NCI-H524 (cell line): ENCODE data around the gene RARB.

Experiments
- DNase-seq, 2 experiments: peaks; one replicate each; lab custom pipeline; 2025; lab: John Stamatoyannopoulos, UW

Gene RARB

DNA sequence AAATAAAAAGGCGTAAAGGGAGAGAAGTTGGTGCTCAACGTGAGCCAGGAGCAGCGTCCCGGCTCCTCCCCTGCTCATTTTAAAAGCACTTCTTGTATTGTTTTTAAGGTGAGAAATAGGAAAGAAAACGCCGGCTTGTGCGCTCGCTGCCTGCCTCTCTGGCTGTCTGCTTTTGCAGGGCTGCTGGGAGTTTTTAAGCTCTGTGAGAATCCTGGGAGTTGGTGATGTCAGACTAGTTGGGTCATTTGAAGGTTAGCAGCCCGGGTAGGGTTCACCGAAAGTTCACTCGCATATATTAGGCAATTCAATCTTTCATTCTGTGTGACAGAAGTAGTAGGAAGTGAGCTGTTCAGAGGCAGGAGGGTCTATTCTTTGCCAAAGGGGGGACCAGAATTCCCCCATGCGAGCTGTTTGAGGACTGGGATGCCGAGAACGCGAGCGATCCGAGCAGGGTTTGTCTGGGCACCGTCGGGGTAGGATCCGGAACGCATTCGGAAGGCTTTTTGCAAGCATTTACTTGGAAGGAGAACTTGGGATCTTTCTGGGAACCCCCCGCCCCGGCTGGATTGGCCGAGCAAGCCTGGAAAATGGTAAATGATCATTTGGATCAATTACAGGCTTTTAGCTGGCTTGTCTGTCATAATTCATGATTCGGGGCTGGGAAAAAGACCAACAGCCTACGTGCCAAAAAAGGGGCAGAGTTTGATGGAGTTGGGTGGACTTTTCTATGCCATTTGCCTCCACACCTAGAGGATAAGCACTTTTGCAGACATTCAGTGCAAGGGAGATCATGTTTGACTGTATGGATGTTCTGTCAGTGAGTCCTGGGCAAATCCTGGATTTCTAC, at the start of gene RARB:
TSS of gene RARB (plus strand) at position 322 of the 847 bp plus-strand sequence. CDS start at position 791, 469 bp downstream.
- peak; percentile 53 to 82 for DNase-seq

DNA sequence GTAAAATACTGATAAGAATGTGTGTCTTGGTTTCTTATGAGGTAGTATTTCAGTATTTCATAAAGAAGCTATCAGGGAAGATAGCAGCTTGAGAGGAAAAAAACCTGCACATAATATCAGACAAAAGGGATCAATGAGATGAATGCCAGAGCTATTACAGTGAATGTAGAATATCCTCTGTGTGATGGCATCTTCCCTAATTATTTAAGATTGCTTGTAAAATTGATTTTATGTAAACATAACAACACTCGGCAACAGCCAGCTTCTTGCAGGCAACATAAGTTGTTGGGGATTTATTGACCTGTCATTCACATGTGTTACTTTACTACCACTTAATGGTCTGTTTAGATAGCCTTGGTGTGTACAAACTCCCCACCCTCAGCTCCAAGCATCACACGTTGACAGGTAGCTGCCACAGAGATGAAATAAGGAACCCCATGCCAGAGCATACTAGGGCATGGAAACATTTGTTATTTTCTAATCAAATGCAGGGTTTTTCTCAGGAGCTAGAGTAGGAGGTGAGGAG, 49.2 kb upstream of the RARB start:
- DNase-seq, result no peak

DNA sequence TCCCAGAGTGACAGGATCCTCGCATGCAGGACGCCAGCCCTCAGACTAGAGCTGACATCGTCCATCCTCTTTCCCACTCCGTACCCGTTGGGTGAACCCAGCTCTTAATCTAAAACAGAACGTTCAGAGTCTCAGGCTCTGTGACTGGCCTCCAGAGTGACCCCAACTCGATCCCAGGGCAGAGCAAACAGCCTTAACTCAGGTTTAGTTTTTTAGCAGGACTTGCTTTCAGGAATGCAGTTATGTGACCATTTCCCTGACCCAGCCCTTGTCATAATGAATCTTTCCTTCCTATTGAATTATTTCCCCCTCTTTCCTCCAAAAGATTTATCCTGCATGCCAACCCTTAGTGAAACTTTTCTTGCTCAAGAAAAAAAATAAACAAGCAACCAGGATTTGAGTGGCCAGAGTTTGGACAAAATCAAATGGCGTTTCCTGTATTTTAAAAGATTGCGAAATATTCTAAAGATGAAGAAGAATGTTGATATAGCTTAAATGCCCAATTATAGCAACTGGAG, 47.8 kb upstream of the RARB start:
- no peak for DNase-seq

DNA sequence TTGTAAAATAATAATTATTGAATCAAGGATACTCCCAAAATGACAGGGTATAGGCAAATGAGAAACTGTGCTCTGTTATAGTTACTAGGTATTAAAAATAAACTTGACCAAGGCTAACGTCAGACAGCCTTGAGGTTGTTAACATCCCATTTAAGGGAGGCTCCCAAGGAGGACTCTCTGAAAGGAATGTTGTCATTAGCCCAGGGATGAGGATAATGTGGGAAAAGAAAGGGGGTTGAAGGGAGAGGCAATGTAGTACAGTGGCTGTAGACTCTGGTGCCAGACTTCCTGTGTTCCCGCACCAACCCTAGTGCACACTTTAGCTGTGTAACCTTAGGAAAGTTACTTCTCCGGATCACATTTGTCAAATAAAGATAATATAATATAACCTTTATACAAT, 47.0 kb upstream of the RARB start:
- no peak for DNase-seq

DNA sequence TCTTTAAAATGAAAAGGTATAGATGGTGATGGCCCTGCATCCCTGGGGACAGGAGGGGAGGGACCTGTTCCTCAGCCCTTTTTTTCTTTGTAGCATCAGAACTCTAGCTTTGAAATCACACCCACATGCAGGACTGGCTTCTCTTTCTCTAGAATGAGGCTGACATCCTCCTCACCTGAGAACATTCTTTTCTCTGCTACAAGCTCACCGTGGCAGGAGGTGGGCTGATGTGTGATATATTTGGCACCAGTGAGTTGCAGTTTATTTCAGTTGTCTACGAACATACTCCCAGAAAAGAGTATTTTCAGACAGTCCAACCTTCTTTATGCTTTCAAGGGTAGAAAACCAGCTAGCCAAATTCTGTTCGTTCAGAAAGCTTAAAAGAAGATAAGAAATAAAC, 43.6 kb upstream of the RARB start:
- DNase-seq, result no peak

DNA sequence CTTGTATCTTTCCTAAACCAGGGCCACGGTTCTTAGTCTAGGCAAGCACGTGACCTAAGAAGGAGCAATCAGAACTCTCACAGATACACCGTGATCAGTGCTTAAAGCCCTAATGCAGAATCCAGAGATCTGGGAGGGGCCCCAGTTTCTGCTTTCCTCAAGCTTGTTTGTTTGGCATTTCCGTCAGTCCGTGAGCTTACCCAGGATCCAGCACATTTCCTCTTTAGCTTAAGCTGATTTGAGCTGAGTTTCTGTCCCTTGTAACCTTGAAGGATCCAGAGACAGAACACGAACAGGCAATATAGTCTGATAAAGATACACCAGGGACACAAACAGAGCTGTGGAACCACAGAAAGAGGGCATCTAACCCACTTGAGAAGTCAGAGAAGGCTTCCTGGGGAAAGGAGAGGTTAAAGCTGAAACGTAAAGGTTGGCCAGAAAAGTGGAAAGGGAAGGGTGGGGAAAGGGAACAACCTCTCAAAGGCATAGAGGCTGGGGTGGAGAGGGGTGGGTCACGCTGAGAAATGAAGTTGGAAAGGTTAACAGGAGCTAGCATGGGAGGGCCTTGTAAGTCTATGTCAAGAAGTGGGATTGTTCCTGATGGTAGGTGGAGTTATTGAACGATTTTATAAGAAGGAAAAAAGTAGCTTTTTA, 42.1 kb upstream of the RARB start:
- no peak for DNase-seq

DNA sequence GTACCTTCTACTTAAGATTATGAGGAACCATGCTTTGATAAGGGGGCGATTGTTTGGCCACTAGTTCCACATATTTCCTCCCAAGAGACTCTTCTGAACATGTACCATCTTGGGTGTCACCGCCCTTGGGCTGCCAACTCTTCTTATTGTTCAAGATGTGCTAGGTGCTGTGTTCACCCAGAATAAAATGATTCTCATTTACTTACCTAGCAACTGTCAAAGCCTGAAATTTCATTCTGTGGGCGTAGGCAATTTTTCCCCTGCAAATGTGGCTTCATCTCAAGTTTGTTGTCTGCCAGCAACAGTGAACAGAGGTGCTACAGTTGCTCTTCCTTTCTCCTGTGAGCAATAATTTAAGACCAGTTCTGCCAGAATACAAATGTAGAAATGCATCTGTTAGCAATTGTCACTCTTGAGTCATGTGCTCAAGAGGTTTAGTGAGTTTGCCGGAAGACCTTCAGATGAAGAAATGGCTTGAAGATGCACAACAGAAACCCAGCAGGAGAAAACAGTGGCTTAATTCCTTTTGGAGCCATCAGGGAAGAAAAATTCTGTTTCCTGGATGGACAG, 41.3 kb upstream of the RARB start:
- no peak for DNase-seq

DNA sequence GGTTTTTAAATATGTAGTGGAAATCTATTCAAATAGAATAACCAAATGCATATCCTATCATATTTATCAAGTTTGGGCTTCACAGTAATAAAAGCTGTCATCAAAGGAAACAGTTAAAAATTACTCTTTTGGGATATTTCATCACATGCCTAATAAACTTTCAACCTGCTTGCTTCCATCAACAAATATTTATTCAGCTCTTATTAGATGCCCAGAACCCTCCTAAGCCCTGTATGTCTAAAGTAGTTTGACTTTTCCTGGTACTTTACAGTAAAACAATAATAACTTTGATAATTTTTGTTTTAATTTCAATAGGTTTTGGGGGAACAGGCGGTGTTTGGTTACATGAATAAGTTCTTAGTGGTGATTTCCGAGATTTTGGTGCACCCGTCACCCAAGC, 37.5 kb upstream of the RARB start:
- no peak for DNase-seq

DNA sequence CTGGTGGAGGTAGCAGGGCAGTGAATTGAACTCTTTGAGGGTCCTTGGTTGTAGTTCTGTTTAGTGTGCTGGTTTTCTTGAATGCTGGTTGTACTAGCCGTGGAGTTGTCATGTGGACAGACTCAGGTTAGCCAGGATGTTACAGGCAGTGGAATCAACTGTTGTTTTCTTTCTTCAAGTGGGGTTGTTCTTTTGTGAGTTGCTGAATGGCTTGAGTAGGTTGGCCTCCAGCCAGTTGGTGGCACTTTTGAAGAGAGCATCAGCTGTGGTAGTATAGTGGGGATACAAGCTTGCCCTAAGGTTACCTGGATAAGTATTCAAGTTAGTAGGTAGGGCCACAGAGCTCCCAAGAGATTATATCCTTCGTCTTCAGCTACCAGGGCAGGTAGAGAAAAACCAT, 31.8 kb upstream of the RARB start:
- DNase-seq, result no peak

DNA sequence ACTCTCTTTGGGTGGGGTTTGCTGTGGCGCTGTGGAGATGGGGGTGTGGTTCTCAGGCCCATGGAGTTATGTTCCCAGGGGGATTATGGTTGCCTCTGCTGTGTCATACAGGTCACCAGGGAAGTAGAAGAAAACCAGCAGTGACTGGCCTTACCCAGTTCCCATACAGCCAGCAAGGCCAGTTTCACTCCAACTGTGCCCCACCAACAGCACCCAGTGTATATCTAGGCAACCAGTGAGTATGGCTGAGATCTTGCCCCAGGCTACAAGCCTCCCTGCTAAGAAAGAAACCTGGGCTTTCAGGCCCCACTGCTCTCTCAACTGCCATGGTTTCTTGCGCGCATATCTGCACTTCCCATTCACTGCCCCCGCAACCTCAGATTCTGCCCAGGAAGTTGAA, 31.4 kb upstream of the RARB start:
- no peak for DNase-seq

DNA sequence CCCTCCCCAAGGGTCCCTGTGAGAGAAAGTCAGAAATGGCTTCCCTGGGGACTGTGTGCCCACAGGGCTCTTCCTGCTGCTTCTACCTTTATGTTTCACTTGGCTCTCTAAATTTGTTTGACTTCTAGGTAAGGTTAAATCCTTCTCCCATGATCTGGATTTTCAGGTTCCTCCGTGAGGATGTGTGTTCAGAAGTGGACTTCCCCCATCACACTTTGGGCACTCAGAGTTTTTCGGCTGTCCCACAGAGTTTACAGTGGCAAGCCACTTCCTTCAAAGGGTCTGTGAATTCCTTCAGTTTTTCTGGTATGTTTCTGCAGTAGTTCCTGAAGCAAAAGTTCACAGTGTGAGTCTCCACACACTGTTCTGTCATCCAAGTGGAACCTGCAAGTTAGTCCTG, 30.9 kb upstream of the RARB start:
- DNase-seq, result no peak

DNA sequence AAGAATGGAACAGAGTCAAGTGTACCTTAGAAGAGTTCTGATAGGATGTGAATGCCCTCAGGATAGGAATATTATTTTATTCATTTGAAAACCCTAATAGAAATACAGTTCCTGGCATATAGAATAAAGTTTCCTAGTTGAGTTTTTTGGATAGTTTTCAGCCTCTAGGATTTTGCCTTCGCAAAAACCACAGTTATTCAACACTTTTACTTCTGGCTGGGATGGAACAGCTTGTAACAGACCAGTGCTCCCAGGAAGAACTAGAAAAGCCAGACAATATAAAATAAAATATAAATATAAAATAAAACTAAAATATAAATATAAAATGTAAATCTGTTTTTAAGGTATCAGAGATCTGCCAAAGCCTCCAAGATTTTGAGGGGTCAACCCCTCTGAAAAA, 27.5 kb upstream of the RARB start:
- DNase-seq, result no peak

DNA sequence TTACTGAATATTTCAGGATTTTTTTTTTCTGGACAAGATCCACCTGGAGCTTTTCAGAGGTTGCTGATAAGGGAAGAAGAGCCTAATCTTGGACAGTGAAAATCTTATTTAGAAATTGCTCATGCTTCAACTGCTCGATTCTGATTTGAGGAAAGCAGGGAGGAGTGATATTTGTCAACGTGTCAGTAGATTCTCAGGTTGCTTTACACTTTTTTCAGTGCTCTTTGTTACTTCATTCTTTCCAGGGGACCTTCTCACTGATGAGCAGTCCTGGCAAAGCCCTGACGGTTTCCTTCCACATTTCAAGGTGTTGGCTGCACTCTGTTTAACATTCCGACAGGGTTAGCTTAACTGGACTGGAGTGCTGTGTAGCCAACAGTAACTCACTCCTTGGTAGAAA, 24.1 kb upstream of the RARB start:
- DNase-seq, result no peak

DNA sequence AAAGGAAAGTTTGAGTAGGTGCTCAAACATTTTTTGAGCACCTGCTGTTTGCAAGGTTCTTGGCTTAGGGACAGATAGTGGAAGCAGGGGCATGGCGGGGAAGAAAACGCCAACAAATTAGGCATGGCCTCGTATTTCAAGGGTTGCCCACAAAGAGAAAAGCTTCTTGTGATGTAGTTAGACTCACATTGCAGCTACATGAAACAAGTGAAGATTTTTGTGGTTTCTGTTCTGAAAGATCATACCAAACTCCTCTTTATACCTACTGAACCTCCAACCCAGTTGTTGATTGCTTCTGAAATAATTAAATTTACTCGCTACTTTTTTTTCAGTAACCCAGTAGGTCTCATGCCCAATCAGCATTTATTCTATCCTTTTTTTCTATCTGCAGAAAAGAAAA, 23.5 kb upstream of the RARB start:
- DNase-seq, result no peak

DNA sequence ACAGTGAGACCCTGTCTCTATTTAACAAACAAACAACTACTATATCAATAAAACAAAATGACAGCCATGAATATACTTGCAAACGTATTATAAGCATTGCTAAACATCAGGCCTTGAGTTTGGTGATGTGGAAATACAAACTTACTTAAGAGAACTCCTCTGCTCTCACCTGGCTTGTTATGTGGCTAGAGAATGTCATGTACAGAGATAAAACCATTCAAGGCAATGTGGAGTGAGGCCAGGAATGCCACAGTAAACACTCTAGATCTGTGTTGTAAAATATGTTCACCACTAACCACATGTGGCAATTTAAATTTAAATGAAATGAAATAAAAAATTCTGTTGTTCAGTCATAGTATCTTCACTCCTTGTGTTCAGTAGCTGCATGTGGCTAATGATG, 22.7 kb upstream of the RARB start:
- no peak for DNase-seq

DNA sequence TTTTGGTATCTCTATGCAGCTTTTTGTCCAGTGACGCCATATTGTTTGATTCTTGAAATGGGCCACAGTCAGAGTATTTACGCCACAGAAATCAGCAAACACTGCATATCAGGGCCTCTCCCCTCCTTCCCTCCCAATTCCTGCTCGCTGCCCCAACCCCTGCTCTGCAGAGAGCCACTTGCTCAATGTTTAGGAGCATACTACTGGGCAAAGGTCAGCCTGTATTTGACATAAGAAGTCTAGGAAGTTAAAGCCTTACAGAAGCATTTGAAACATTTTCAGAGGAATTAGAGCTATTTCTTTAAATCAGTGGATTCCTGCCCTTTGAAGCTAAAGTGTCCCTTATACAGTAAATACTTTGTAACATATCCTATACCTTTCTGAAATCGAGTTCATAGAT, 17.4 kb upstream of the RARB start:
- no peak for DNase-seq

DNA sequence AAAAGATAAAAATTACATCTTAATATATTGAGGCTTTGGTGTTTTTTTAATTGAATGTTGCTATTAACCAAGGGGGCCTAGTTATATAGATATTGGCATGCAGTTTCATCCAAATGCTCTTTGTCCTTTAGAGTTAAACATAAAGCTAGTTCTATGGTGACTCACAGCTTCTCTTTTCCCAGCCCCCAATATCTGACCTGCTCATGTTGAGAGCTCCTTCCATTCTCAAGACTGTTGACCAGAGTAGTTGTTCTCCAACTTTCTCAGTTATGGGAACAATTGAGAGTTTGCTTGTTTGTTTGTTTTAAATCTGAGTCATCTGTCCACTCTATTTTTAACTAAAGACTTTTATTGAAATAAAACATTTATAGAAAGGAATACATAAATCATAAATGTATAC, 15.8 kb upstream of the RARB start:
- DNase-seq, result no peak

DNA sequence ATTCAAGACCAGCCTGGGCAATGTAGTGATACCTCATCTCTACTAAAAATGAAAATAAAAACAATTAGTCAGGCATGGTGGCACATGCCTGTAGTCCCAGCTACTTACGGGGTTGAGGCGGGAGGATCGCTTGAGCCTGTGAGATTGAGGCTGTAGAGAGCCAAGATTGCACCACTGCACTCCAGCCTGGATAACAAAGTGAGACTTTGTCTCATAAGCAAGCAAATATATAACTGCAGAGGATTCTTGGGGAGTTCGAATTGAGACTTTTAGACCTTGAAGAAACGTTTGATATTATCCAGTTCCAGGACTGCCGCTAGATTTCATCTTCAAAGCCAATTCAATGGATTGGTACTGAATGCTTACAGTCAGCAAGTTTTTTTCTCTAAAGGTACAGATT, 11.9 kb upstream of the RARB start:
- no peak for DNase-seq

DNA sequence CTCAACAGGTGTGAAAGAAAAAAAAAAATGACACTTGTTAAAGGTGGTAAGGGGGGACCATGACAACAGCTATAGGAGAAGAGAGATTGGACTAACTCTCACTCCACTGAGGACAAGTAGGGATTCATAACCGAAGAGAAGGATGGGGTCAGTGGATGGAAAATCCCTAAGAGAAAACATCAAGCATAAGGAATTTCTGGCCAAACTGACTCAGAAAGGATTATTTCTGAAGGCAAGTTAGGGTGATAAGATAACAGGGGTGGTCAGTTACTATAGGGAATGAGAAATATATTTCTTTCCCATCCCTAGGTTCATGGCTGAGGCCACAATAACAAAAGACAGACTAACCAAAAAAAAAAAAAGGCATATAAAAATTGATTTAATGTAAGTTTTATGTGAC, 9.5 kb upstream of the RARB start:
- no peak for DNase-seq

DNA sequence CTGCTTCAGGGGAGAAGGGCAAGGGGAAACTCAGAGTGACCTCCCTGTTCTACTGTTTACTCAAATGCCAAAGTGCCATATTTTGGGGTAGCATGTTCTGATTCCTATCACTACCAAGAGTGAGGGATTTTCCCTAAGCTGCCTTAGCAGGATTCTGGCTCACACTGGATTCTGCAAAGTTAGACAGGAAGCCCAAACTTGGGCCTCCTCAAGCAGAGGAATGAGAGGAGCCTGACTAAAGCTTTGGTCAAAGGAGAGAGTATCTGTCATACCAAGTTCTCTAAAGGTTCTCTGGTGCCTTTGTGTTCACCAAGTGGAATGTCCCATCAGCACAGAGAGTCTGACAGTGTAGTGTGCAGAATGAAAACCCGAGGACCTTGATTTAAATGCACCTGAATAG, 8.8 kb upstream of the RARB start:
- DNase-seq, result no peak

DNA sequence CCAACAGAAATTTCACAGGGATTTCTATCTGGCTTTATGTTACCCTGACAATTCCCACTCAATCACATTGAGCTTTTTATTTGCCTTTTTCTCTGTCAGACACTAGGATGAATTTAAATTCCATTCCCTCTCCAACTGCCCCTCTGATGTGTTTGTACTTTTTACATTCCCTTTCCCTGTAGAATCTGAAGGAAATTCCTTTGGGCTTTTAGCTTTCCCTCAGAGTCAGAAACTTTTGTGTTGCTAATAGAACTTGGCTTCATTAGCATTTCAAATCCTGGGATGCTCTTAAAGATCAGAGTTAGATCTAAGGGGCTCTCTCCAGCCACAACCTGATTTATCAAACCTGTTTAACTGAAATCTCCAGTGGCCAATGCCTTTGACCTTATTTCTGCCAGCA, 7.9 kb upstream of the RARB start:
- DNase-seq, result no peak

DNA sequence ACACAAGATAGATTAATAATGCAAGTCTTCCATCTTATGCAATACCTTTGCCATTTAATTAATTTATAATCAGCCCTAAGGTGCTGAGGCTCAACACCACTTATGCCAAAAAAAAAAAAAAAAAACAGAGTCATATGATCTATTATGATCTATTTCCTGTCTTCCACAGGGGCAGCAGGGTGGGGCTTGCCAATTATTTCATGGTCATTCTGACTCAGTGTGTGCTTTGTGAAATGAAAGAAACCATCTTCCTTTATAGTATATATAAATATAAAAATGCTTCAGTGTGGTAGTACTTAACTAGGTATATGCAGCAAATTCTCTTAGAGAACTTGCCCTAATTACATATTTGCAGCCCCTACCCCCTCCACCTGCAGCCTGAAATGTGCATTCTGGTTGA, 7.2 kb upstream of the RARB start:
- no peak for DNase-seq

DNA sequence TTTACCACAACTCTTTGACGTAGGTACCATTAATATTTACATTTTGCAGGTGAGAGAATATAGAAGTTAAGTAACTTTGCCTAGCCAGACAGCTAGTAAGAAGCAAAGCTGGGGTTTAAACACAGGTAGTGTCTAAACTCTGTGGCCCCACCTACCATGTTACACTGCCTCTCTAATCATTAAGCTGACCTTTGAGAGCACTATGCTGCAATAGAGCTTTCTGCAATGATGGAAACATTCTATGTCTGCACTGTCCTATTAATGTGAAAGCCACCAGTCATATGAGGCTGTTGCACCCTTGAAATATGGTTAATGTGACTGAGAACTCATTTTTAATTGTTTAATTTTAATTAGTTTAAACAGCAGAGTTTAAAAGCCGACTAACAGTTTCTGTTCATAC, 6.3 kb upstream of the RARB start:
- no peak for DNase-seq
